SK-N-MC (cell line): ENCODE measurements around the gene GRIP2.

ENCODE experiments used
- DNase-seq: peaks from one replicate; pipeline ENCODE4 v3.0.0-alpha.2; 2011; ENCODE audit warnings: low read depth, low spot score
- H3K27ac ChIP-seq: fragments of 200-600 bp; sonication (generic); 2 replicates; pipeline ENCODE4 v1.5.1; 2016; ENCODE audit warnings: mixed run types
- H3K36me3 ChIP-seq: fragments of 200-600 bp; sonication (generic); 2 replicates; pipeline ENCODE4 v1.6.1; 2017; ENCODE audit warnings: antibody characterized with exemption, low read length, mixed read lengths; ENCODE audit not compliant: insufficient read depth
- H3K4me3 ChIP-seq: fragments of 200-600 bp; sonication (generic); 2 replicates; pipeline ENCODE4 v1.5.1; 2016
- H3K9ac ChIP-seq: fragments of 200-600 bp; sonication (generic); 2 replicates; pipeline ENCODE4 v1.8.0; 2017; ENCODE audit warnings: mixed run types, mixed read lengths; ENCODE audit not compliant: insufficient read length
- H3K9me3 ChIP-seq: fragments of 200-600 bp; sonication (generic); 2 replicates; pipeline ENCODE4 v1.6.1; 2017; ENCODE audit warnings: low read depth, mild to moderate bottlenecking, antibody characterized with exemption, low read length, moderate library complexity, mixed read lengths
- EZH2 ChIP-seq: fragments of 200-600 bp; sonication (generic); IDR thresholded peaks from one replicate; pipeline ENCODE4 v1.6.1; 2017; ENCODE audit warnings: antibody characterized with exemption
- FOXP2 ChIP-seq: optimal IDR thresholded peaks from 2 replicates; pipeline ENCODE3; 2011; ENCODE audit warnings: mild to moderate bottlenecking, moderate library complexity; ENCODE audit not compliant: insufficient read depth; ENCODE audit errors: extremely low read length, control extremely low read depth
- POLR2AphosphoS5 ChIP-seq: IDR thresholded peaks from 2 replicates; pipeline ENCODE4 v1.6.1; 2012; ENCODE audit warnings: mild to moderate bottlenecking, low read depth, low read length, borderline replicate concordance

The GRIP2 gene

GRCh38 chr3:14565868-14566588 lies 25.9 kb upstream of the GRIP2 start:
- Histone ChIP-seq H3K9me3 (no peaks in the 10 kb centered on the region), H3K9ac (no peak overlapping the region), H3K36me3 (no peaks in the 10 kb centered on the region), H3K27ac (no peak overlapping the region), H3K4me3 (no peak overlapping the region)
- DNase-seq: no peak
- TF ChIP-seq FOXP2: no peak

- TF ChIP-seq EZH2 (no peak), POLR2AphosphoS5 (no peak), FOXP2 (no peak)
- Histone ChIP-seq H3K36me3 (no peaks in the 10 kb centered on the region), H3K9ac (no peak overlapping the region), H3K9me3 (no peaks in the 10 kb centered on the region), H3K27ac (no peak overlapping the region), H3K4me3 (no peak overlapping the region)
- DNase-seq: no peak
These were observed 24.6 kb upstream of the GRIP2 start for GRCh38 chr3:14564741-14565140.

- no peak for DNase-seq
- H3K9ac ChIP-seq: no peak overlapping the region
- no peak overlapping the region for H3K27ac ChIP-seq
- H3K4me3 ChIP-seq: no peak overlapping the region
- no peaks in the 10 kb centered on the region for H3K36me3 ChIP-seq
- no peak for TF ChIP-seq FOXP2
- no peak for TF ChIP-seq POLR2AphosphoS5
- TF ChIP-seq EZH2: no peak
- no peaks in the 10 kb centered on the region for H3K9me3 ChIP-seq
These were observed 23.9 kb upstream of the GRIP2 start for GRCh38 chr3:14563946-14564539.

GRCh38 chr3:14562121-14562890 lies 22.2 kb upstream of the GRIP2 start:
- TF ChIP-seq FOXP2 (no peak), EZH2 (no peak), POLR2AphosphoS5 (no peak)
- H3K9ac ChIP-seq: no peak overlapping the region
- peak; percentile 10 for DNase-seq

GRCh38 chr3:14561051-14561960 lies 21.2 kb upstream of the GRIP2 start:
- Histone ChIP-seq H3K9ac (no peak overlapping the region), H3K9me3 (no peaks in the 10 kb centered on the region), H3K27ac (no peak overlapping the region), H3K4me3 (no peak overlapping the region), H3K36me3 (no peaks in the 10 kb centered on the region)
- TF ChIP-seq EZH2: no peak
- no peak for TF ChIP-seq FOXP2
- TF ChIP-seq POLR2AphosphoS5: no peak
- no peak for DNase-seq

More at GRCh38 chr3:14562121-14562890, 22.2 kb upstream of the GRIP2 start:
- no peaks in the 10 kb centered on the region for H3K36me3 ChIP-seq
- H3K9me3 ChIP-seq: no peaks in the 10 kb centered on the region
- no peak overlapping the region for H3K4me3 ChIP-seq
- no peak overlapping the region for H3K27ac ChIP-seq

- H3K9ac ChIP-seq: no peak overlapping the region
- no peak for DNase-seq
- no peak overlapping the region for H3K27ac ChIP-seq
- no peaks in the 10 kb centered on the region for H3K9me3 ChIP-seq
- H3K4me3 ChIP-seq: no peak overlapping the region
- TF ChIP-seq FOXP2 (no peak), POLR2AphosphoS5 (no peak), EZH2 (no peak)
- H3K36me3 ChIP-seq: no peaks in the 10 kb centered on the region
These were observed 20.0 kb upstream of the GRIP2 start for GRCh38 chr3:14560110-14560509.

- no peaks in the 10 kb centered on the region for H3K36me3 ChIP-seq
- no peak overlapping the region for H3K4me3 ChIP-seq
- no peak overlapping the region for H3K27ac ChIP-seq
- no peak overlapping the region for H3K9ac ChIP-seq
- DNase-seq: no peak
- TF ChIP-seq FOXP2 (no peak), EZH2 (no peak), POLR2AphosphoS5 (no peak)
- no peaks in the 10 kb centered on the region for H3K9me3 ChIP-seq
These were observed 17.9 kb upstream of the GRIP2 start for GRCh38 chr3:14558029-14558428.

GRCh38 chr3:14555835-14556234 lies 15.7 kb upstream of the GRIP2 start:
- no peak overlapping the region for H3K9ac ChIP-seq
- TF ChIP-seq EZH2: no peak
- no peak for TF ChIP-seq POLR2AphosphoS5
- no peak for TF ChIP-seq FOXP2
- H3K27ac ChIP-seq: no peak overlapping the region
- DNase-seq: no peak
- H3K4me3 ChIP-seq: no peak overlapping the region
- H3K36me3 ChIP-seq: no peaks in the 10 kb centered on the region
- no peaks in the 10 kb centered on the region for H3K9me3 ChIP-seq
